ENCODE data around the gene TBL1X.
"Not testable (repeated sequence)": the region's sequence is repeated elsewhere in the genome, so short reads cannot be mapped to it uniquely, and the experiment has no call there.

TBL1X gene

GRCh38 chrX:9464435-9465371 lies at the start of gene TBL1X:
TSS of gene TBL1X (plus strand) at chrX:9465058. CDS start at chrX:9653587, 188,529 bp downstream.
- DNase-seq, result no peak

GRCh38 chrX:9416562-9417348 lies 48.1 kb upstream of the TBL1X start:
- DNase-seq, result no peak

- DNase-seq, result no peak
Measured at GRCh38 chrX:9418262-9418661, 46.6 kb upstream of the TBL1X start.

- no peak for DNase-seq
Measured at GRCh38 chrX:9420275-9421265, 44.3 kb upstream of the TBL1X start.

GRCh38 chrX:9429767-9430166 lies 35.1 kb upstream of the TBL1X start:
- peak; percentile 28 for DNase-seq

GRCh38 chrX:9430346-9430921 lies 34.4 kb upstream of the TBL1X start:
- DNase-seq, result no peak

GRCh38 chrX:9431281-9431680 lies 33.6 kb upstream of the TBL1X start:
- no peak for DNase-seq

- no peak for DNase-seq
Measured at GRCh38 chrX:9433596-9433995, 31.3 kb upstream of the TBL1X start.

GRCh38 chrX:9434051-9434550 lies 30.8 kb upstream of the TBL1X start:
- no peak for DNase-seq

GRCh38 chrX:9435086-9435485 lies 29.8 kb upstream of the TBL1X start:
- not testable (repeated sequence) for DNase-seq

- no peak for DNase-seq
Measured at GRCh38 chrX:9436812-9437211, 28.0 kb upstream of the TBL1X start.

GRCh38 chrX:9438933-9439494 lies 25.8 kb upstream of the TBL1X start:
- DNase-seq, result no peak

- DNase-seq, result no peak
Measured at GRCh38 chrX:9440116-9440844, 24.6 kb upstream of the TBL1X start.

GRCh38 chrX:9442056-9442455 lies 22.8 kb upstream of the TBL1X start:
- no peak for DNase-seq

- no peak for DNase-seq
Measured at GRCh38 chrX:9443327-9443726, 21.5 kb upstream of the TBL1X start.

- no peak for DNase-seq
Measured at GRCh38 chrX:9447906-9448305, 17.0 kb upstream of the TBL1X start.

- no peak for DNase-seq
Measured at GRCh38 chrX:9456250-9457074, 8.4 kb upstream of the TBL1X start.

- not testable (repeated sequence) for DNase-seq
Measured at GRCh38 chrX:9458034-9458433, 6.8 kb upstream of the TBL1X start.

- no peak for DNase-seq
Measured at GRCh38 chrX:9458516-9459078, 6.3 kb upstream of the TBL1X start.

Data from NCI-H1105 (cell line).